ENCODE measurements around the gene CNGA3. TPM values are rescaled to one million over a fixed set of nuclear protein-coding genes. Genes with fewer than 3 reads are reported as not detected.
"Not testable (repeated sequence)": the region's sequence is repeated elsewhere in the genome, so short reads cannot be mapped to it uniquely, and the experiment has no call there.

Gene CNGA3
- total and polyA plus RNA-seq, 2 experiments from 2014 or later, result under 0.01 to 0.30 TPM

GRCh38 chr2:98432145-98432544 lies 85.9 kb downstream of the CNGA3 start:
- no peaks in the 10 kb centered on the region for H3K9me3 ChIP-seq (ENCODE audit: low read depth)
- in situ Hi-C loops (cut with MboI), result no loop called here
- TF ChIP-seq EZH2phosphoT487 (IDR thresholded peaks at IDR 0.05; ENCODE audit: insufficient read depth, low read depth), result no peak
- no peak for TF ChIP-seq EZH2 (IDR thresholded peaks at IDR 0.05; ENCODE audit: insufficient read depth, poor library complexity, severe bottlenecking)
- no peaks in the 10 kb centered on the region for H3K36me3 ChIP-seq (ENCODE audit: low read depth)
- DNase-seq, result no peak
- no peaks in the 10 kb centered on the region for H3K79me2 ChIP-seq (ENCODE audit: insufficient read depth)
- no peak overlapping the region for H3K27ac ChIP-seq
- no peak overlapping the region for H3K9ac ChIP-seq
- H3F3A ChIP-seq (ENCODE audit: insufficient read depth), result no peaks in the 10 kb centered on the region
- 0 out of 2 replicates have a peak, but pooled peaks cover 3% of the 10 kb centered on the region for H3K27me3 ChIP-seq (replicated peaks; ENCODE audit: insufficient read depth)
- no peaks in the 10 kb centered on the region for H3K9me2 ChIP-seq (ENCODE audit: insufficient read depth)
- no peak overlapping the region for H3K4me2 ChIP-seq (ENCODE audit: unreplicated experiment)
- H3K4me3 ChIP-seq, result no peak overlapping the region
- no peaks in the 10 kb centered on the region for H4K20me1 ChIP-seq (ENCODE audit: insufficient read depth)
- no peaks in the 10 kb centered on the region for H3K4me1 ChIP-seq (ENCODE audit: insufficient read depth)
- no peak overlapping the region for H2AFZ ChIP-seq

DNA sequence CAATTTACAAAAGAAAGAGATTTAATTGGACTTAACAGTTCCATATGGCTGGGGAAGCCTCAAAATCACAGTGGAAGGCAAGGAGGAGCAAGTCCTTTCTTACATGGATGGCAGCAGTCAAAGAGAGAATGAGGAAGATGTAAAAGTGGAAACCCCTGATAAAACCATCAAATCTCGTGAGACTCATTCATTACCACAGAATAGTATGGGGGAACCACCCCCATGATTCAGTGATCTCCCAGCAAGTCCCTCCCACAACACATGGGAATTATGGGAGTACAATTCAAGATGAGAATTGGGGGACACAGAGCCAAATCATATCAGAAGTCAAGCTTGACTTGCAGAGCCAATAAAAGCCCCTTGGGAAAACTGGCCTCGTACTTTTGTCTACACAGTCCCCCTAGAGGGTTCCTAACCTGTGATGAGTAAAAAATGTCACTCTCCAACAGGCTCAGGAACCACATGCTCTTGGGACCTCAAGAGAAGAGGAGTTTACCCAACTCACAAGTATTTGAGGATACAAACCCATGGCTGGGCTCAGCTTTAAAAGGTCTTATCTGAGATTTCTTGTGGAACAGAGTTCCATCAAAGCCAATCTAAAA lies 87.2 kb downstream of the CNGA3 start:
- Histone ChIP-seq H3K27ac (no peak overlapping the region), H3K9me3 (ENCODE audit: low read depth) (no peaks in the 10 kb centered on the region), H3K79me2 (ENCODE audit: insufficient read depth) (no peaks in the 10 kb centered on the region), H3K9ac (no peak overlapping the region), H3K27me3 (replicated peaks; ENCODE audit: insufficient read depth) (peaks cover 4% of the 10 kb centered on the region; the same call in 1 of the 2 replicates), H3K4me1 (ENCODE audit: insufficient read depth) (no peaks in the 10 kb centered on the region), H3K4me3 (no peak overlapping the region), H2AFZ (no peak overlapping the region), H3K36me3 (ENCODE audit: low read depth) (no peaks in the 10 kb centered on the region), H3F3A (ENCODE audit: insufficient read depth) (no peaks in the 10 kb centered on the region), H4K20me1 (ENCODE audit: insufficient read depth) (no peaks in the 10 kb centered on the region), H3K4me2 (ENCODE audit: unreplicated experiment) (no peak overlapping the region), H3K9me2 (ENCODE audit: insufficient read depth) (no peaks in the 10 kb centered on the region)
- 38 to 53% methylated on average over 2 of the region's 2 CpGs for WGBS, 2 experiments (ENCODE audit: low coverage in 1 of 2, low lambda C conversion rate in 2 of 2, missing lambda C conversion rate in 2 of 2)
- DNase-seq, result no peak
- in situ Hi-C loops (cut with MboI), result no loop called here
- TF ChIP-seq EZH2 (IDR thresholded peaks at IDR 0.05; ENCODE audit: insufficient read depth, poor library complexity, severe bottlenecking), result no peak
- no peak for TF ChIP-seq EZH2phosphoT487 (IDR thresholded peaks at IDR 0.05; ENCODE audit: insufficient read depth, low read depth)

GRCh38 chr2:98434492-98434891 lies 88.2 kb downstream of the CNGA3 start:
- no peak for TF ChIP-seq EZH2phosphoT487 (IDR thresholded peaks at IDR 0.05; ENCODE audit: insufficient read depth, low read depth)
- TF ChIP-seq EZH2 (IDR thresholded peaks at IDR 0.05; ENCODE audit: insufficient read depth, poor library complexity, severe bottlenecking), result no peak
- Histone ChIP-seq H4K20me1 (ENCODE audit: insufficient read depth) (no peaks in the 10 kb centered on the region), H3K27me3 (replicated peaks; ENCODE audit: insufficient read depth) (peaks cover 10% of the 10 kb centered on the region; the same call in 1 of the 2 replicates), H3K79me2 (ENCODE audit: insufficient read depth) (no peaks in the 10 kb centered on the region), H3K4me3 (no peak overlapping the region), H3K9me2 (ENCODE audit: insufficient read depth) (no peaks in the 10 kb centered on the region), H3K36me3 (ENCODE audit: low read depth) (no peaks in the 10 kb centered on the region), H3F3A (ENCODE audit: insufficient read depth) (no peaks in the 10 kb centered on the region), H2AFZ (no peak overlapping the region), H3K9me3 (ENCODE audit: low read depth) (no peaks in the 10 kb centered on the region), H3K9ac (no peak overlapping the region), H3K4me2 (ENCODE audit: unreplicated experiment) (no peak overlapping the region), H3K4me1 (ENCODE audit: insufficient read depth) (no peaks in the 10 kb centered on the region), H3K27ac (no peak overlapping the region)
- DNase-seq, result no peak
- WGBS, 2 experiments (ENCODE audit: low coverage in 1 of 2, low lambda C conversion rate in 2 of 2, missing lambda C conversion rate in 2 of 2), result 22 to 25% methylated on average over 3 of the region's 3 CpGs
- in situ Hi-C loops (cut with MboI), result no loop called here

DNA sequence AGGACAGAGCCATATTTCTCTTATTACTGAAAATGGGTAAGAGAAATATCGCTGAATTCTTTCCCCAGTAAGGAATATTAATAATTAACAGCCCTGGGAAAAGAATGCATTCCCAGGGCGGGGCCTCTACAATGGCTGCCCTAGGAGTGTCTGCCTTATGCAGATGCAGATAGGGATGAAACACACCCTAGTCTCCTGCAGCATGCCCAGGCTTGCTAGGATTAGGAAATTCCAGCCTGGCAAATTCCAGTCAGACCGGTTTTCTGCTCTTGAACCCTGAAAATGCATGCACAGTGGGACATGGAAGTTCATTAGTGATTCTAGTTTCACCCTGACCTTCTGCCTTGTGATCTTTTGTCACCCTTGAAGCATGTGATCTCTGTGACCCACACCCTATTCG lies 89.4 kb downstream of the CNGA3 start:
- H3K27ac ChIP-seq; H3K27me3 ChIP-seq (replicated peaks; ENCODE audit: insufficient read depth); H3K36me3 ChIP-seq (ENCODE audit: low read depth); H3K79me2 ChIP-seq (ENCODE audit: insufficient read depth); in situ Hi-C loops (cut with MboI); H3K4me1 ChIP-seq (ENCODE audit: insufficient read depth); H3K9me3 ChIP-seq (ENCODE audit: low read depth); H3K4me3 ChIP-seq; H4K20me1 ChIP-seq (ENCODE audit: insufficient read depth); H3K9me2 ChIP-seq (ENCODE audit: insufficient read depth); H3F3A ChIP-seq (ENCODE audit: insufficient read depth); DNase-seq; H3K9ac ChIP-seq; H3K4me2 ChIP-seq (ENCODE audit: unreplicated experiment); H2AFZ ChIP-seq: not testable (repeated sequence)
- 54 to 60% methylated on average over 4 of the region's 4 CpGs for WGBS, 2 experiments (ENCODE audit: low coverage in 1 of 2, low lambda C conversion rate in 2 of 2, missing lambda C conversion rate in 2 of 2)

DNA sequence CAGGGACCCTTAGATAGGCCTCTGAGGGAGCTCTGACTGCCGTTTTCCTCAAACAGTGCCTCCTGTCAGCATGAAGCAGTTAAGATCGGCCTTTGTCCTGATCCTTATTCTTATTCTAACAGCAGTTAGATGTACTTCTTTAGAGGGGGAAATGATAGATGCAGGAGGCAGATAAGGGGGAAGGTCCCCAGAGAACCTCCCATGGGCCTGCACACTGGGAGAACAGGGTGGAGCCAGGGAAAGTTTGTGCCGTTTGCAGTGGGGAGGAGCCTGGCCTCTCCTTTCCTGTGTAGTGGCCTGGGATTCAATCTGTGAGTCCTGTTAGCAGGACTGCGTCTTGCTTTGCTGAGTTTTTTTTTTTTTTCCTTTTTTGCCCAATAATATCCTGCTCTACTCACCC lies 90.5 kb downstream of the CNGA3 start:
- WGBS, 2 experiments (ENCODE audit: low coverage in 1 of 2, low lambda C conversion rate in 2 of 2, missing lambda C conversion rate in 2 of 2), result 69 to 75% methylated on average over 4 of the region's 4 CpGs
- H3K4me2 ChIP-seq (ENCODE audit: unreplicated experiment), result no peak overlapping the region
- no peak for TF ChIP-seq EZH2 (IDR thresholded peaks at IDR 0.05; ENCODE audit: insufficient read depth, poor library complexity, severe bottlenecking)
- no peak for TF ChIP-seq EZH2phosphoT487 (IDR thresholded peaks at IDR 0.05; ENCODE audit: insufficient read depth, low read depth)
- no peak overlapping the region for H3K27ac ChIP-seq
- H3K9me2 ChIP-seq (ENCODE audit: insufficient read depth), result no peaks in the 10 kb centered on the region
- DNase-seq, result no peak
- no peak overlapping the region for H3K9ac ChIP-seq
- no peaks in the 10 kb centered on the region for H3K9me3 ChIP-seq (ENCODE audit: low read depth)
- in situ Hi-C loops (cut with MboI), result no loop called here
- H3K79me2 ChIP-seq (ENCODE audit: insufficient read depth), result no peaks in the 10 kb centered on the region
- H3K27me3 ChIP-seq (replicated peaks; ENCODE audit: insufficient read depth), result peaks cover 10% of the 10 kb centered on the region; the same call in 1 of the 2 replicates
- H3K4me1 ChIP-seq (ENCODE audit: insufficient read depth), result no peaks in the 10 kb centered on the region
- H4K20me1 ChIP-seq (ENCODE audit: insufficient read depth), result no peaks in the 10 kb centered on the region
- H3F3A ChIP-seq (ENCODE audit: insufficient read depth), result no peaks in the 10 kb centered on the region
- H3K36me3 ChIP-seq (ENCODE audit: low read depth), result no peaks in the 10 kb centered on the region
- H2AFZ ChIP-seq, result no peak overlapping the region
- no peak overlapping the region for H3K4me3 ChIP-seq
